Activated T-helper 1 cell treated with anti-CD3 and anti-CD28 coated beads, Interleukin-2, amount 50 U/mL, for 16 hours (primary cell): Measurements from ENCODE around the gene CDC45.

Source experiments
- DNase-seq, 2 donors: peaks; one replicate each; pipeline ENCODE4 v3.0.0-alpha.2; 2020; ENCODE audit warnings: low read depth in 1 of 2, low spot score in 1 of 2

CDC45 gene

DNA sequence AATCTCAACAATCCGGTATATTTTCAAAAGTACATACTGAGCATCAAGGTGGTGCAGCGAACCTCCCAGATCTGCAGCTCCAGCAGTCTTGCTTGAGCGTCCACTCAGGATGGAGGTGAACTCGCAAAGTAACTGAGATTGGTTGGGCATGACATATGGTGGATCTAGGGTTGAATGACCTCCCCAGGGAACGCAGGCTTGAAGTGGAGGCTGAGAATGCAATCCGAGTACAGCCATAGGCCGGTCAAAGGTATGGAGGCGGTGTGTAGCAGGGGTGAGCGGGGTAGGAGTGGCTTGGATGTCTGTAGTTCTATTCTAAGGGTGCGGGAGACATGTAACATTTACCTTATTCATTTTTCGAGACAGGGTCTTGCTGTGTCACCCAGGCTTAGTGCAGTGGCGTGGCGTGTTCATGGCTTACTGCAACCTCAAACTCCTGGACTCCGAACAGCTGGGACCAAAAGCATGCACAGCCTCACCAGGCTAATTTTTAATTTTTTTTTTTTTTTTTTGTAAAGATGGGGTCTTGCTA, 31.6 kb upstream of the CDC45 start:
- no peak for DNase-seq

DNA sequence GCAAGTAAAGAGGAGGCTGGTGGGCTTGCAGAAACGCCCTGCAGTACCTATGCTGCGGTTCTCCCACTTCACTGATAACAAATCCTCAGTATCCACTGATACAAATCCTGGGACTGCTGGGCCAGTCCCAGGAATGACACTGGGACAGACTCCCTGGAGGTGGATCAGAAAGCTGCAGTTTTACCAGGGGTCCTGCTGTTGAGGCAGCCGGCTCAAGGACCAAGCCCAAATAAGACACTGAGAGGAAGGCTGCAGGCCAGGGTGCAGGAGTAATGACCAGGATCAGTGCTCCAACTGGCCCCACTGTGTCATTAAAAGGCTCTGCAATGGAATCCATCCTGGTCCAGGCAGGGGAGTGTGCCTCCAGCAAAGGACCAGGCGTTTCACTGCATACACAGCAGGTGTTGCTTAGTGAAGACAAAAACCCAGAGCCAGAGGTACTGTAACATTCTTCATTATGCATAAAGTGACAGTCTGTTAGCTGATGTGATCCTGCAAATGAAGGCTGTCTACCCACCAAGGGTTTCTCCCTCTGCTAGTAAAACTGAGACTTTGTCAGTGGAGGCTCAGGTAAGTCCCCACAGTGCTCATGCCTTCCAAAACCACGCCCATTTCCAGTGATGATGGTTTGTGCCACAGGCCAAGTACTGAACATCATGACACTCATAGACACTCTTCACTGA, 30.8 kb upstream of the CDC45 start:
- DNase-seq, result no peak

DNA sequence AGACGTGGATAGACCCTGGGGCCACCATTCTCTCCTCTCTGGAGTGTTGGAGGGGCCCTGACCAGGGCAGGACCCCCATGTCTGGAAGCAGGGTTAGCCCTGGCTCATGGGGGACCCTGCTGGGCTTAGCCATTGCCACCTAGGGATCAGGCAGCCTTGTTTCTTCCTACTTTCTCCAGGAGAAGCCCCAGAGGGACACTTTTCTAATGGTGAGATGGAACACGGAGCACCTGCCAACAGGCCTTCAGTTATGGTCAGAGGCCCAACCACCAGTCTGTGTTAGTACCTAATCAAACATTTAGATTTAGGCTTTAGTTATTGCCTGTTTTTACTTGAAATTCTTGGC, 30.3 kb upstream of the CDC45 start:
- no peak for DNase-seq

DNA sequence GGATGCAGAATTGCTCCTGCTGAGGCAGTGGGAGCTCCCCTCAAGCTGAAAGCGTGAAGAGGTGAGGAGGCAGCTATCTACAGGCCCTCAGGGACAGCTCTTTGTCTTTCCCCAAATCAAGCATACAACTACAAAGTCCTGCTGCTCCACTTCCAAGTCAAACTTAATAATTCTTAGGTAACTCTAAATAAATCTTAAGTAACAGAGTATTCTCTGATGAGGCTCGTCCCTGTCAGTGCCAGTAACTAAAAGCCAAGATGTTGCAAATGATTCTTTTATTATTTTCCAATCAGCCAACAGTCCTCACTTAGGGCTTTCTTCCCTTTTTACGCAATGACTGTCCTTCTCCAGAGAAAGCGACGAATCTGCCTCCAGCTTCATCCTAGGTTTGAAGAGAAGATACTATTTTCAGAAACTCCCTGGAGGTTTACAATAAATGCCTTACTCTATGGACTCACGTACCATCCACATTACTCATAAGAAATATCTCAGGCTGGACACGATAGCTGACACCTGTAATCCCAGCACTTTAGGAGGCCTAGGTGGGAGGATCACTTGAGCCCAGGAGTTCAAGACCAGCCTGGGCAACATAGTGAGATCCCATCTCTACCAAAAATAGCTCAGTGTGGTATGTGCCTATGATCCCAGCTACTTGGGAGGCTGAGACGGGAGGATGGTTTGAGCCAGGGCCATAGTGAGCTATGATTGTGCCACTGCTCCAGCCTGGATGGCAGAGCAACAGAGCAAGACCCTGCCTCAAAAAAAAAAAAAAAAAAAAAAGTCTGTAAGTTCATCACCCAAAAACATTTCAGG, 29.2 kb upstream of the CDC45 start:
- DNase-seq, result no peak

DNA sequence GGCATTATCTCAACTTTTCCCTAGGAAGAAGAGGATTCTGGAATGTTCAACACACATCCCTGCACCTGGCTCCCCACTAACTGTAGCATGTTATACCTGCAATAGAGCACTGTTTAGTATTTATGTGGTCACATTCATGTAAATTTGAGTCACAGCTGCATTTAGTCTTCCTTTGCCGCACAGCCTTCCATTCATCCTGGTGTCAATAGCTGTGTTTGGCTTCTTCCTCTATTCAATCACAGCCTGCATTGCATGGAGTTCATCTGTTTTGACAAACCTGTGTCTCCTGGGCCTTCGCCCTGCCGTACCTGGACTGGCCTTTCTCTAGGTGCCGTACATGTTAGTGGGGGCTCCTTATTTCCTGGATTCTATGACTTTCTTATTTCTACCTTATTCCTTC, 28.1 kb upstream of the CDC45 start:
- no peak for DNase-seq

DNA sequence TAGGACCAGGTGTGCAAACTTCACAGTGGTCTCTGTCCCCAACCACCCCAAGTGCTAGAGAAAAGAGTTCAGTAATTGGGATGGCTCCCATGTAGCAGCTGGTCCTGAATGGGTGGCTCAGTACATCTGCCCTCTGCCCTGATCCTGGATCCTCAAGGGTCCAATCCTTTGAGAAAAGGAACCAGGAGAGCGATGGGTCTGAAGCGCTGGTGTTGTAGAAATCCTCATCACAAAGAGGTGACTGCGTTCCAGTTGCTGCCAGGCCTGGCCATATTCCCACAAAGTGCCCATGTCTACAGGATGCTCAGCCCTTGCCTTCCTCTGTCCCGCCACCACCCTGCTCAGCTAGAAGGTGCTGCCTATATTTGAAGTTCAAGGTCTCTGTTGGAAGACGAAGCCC, 26.0 kb upstream of the CDC45 start:
- DNase-seq, result no peak

DNA sequence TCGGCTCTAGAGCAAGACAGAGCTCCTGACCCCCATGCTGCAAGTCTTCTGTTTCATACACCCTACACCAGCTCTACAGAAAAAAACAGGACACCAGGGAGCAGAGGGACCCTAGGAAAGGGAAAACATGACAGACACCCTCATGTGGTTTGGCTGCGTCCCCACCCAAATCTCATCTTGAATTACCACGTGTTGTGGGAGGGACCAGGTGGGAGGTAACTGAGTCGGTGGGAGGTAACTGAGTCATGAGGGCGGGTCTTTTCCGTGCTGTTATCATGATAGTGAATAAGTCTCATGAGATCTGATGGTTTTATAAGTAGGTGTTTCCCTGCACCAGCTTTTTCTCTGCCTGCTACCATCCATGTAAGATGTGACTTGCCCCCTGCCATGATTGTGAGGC, 25.6 kb upstream of the CDC45 start:
- DNase-seq, result no peak

DNA sequence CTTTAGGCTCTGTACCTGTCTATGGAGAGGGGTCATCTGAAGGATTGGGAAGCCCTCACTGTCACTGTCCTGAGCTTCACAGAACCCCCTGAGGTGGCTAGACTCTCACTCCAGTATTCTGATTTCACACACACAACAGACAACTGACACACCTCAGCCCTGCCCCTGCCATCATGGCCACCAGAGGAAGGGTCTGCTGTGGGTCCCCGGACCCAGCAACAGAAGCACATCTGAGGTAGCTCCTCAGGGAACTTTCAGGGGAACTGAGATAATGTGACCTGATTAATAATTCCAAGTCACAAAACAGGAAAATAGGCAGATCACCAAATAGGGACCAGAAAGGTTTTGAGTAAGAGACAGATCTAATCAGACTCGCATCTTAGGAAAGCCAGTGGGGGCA, 24.7 kb upstream of the CDC45 start:
- no peak for DNase-seq

DNA sequence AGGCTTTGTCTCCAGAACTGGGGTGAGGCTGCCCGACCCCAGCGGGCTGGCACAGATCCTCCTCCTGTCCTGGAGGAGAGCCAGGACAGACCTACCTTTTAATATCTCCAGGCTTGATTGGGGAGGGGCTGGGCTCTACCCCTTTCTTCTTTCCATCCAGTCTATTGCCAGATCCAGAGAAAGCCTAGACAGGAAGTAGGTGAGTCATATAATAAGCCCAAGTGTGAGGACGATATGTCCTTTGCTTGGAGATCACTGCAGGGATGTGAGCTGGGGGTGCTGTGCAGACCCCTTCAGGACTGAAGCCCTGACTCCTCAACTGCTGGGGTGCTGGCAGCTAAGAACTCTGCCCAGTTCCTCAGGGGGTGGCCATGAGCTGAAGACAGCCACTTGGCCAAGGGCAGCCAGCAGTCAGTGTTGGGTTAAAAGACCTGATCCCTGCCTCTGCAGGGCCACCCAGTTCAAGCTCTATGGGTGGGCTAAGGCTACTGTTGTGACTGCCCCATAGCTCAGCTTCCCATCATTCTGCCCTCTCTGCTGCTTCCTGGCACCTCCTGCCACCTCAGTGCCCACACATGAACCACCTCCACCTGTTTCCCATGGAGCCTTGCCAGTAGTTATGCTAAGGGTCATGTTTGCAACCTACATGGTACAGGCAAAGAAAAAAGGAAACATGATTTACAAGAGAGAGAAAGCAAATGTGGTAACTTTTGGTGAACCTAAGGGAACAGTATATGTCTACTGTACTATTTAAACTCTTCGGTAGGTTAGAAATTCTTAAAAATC, 23.9 kb upstream of the CDC45 start:
- no peak for DNase-seq

DNA sequence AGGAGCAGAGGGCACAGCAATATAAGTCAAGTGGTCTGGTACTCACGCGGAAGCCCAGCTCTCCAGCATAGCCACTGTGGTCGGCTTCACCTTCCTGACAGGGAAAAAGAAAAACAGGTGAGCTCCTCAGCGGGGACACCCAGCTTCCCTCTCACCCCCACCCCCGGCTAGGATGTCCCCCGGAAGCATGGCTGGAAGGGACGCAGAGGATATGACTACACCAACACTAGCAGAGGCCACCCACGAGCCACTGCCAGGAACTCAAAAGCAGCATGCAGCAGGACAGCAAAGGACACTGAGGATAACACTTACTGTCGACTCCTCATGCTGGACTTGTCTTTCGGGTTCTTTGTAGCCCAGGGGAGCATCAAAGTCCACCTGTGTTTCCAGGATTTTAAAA, 23.2 kb upstream of the CDC45 start:
- DNase-seq, result no peak

DNA sequence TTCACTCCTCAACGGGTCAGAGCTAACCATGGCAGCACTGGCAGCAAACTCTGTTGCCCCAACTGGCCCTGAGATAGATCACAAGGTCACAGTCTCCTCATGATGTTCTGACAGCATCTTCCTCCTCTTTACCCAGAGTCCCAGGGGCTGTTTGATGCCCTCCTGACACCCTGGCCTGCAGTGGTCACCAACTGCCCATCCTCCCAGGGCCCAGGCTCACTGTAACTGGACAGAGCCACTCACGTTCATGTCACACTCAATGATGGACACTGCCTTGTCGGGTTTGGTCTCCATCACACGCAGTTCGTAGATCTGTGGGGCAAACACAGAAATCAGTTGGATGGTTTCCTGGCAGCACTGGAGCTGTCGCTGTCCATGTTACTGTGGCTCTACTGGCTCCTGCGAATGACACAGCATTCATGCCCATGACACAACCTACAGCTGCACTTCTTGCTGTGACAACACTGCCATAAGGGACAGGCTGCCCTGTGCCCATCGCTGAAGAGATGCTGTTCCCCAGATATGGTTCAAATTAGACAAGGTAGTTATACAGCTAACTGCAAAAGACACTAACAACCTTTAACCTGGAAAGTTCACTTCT, 21.8 kb upstream of the CDC45 start:
- no peak for DNase-seq

DNA sequence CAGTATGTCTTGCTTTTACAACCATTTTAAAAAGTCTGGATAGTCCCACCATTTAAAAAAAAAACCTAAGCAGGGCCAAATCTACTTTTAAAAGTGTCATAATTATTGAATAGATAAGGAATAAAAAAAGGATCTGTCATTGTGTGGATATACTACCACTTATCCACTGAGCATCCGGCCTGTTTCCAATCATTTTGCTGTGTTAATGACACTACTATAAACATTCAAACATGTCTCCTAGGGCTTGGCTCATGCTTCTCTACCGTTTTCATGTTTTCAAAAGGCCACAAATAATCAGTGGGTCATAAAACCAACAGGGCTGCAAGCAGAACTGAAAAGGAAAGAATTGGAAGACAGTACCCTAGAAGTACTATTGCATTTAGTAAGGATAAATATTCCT, 19.7 kb upstream of the CDC45 start:
- no peak for DNase-seq

DNA sequence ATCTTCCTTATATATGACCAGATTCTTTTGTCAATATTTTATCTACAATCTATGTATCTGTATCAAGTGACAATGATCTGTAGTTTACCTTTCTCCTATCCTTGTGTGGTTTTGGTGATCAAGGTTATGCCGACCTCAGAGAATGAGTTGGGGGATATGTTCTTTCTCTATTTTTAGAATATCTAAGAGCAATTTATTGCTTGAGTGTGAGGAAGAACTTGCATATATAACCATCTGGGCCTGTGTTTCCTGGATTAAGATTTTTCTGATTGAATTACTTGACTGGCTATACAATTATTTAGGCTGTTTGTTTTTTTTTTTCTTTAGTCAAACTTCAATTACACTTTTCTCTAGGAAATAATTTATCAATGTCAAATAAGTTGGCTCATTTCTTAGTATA, 18.2 kb upstream of the CDC45 start:
- DNase-seq, result no peak

DNA sequence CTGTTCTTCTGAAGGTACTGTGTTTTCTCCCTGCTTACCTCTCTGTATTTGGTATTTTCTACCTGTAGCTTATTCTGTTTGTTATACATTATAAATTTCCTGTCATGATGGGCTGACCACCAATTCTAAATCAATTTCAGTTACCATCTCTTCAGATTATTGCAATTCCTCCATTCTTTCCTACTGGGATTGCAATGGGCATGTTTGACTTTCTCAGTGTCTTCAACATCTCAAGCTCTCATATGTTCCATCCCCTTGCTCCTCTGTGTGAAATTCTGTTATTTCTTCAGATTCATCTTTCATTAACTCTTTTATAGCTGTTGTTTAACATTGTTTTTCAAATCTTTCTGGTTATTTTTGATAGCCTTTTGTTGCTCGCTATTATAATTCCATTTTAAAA, 16.7 kb upstream of the CDC45 start:
- DNase-seq, result no peak

DNA sequence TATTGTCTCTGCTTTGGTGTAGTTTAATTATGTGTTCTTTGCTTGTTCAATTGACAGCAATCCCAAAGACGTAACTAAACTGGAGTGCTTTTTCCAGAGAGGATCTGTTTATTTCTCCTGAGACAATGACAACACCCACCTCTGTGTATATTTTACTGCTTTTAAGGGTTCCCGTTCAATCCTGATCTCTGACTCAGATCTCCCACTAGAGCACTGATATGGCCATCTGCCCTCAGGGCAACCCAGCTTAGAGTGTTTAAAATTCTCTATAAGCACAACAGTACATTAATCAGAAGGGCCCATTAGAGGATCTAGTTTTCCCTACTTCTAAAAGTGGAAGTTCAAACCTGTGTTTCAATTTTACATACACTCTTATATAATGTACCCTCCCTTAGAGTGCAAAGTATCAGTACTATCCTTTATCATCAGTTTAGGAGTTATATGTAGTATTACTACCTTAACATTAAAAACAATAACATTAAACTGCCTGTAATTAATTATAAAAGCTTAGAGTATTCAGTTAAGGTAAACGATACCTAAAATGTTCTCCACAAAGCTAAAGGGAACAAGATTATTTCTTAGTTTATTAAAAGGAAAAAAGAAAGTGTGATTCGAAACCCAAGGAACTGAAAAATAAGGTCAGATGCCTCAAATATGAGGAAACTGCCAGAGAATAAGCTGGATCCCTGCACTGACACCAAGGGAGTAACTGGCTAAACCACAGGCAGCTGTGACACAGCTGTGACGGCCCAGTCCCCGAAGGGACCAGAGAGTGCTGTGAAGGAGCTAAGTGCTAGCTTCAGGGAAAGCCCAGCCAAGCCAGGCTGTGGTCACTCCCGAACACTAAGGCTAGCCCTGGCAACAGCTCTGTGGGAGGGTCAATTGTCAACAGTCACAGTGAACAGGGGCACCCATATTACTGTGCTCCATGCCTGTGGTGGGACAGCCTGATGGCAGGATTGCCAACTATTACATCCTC, 15.9 kb upstream of the CDC45 start:
- no peak for DNase-seq

DNA sequence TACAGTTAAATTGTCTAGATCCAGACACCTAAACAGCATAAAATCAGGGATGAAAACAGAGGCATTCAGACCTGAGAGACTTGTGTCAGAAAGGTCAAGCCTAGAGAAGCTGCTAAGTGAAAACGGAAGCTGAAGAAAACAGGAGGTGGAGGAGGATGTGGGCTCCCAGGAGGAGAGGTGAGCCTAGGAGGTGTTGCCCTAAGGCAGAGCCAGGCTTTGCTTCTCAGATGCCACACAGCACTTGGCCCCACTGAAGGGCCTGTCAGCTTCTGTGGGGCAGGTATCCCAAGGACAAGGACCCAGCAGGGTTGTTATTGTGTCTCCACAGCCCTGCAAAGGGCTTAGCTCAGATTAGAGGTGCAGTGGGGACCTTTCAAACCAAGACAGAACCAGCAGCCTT, 15.2 kb upstream of the CDC45 start:
- DNase-seq, result no peak

DNA sequence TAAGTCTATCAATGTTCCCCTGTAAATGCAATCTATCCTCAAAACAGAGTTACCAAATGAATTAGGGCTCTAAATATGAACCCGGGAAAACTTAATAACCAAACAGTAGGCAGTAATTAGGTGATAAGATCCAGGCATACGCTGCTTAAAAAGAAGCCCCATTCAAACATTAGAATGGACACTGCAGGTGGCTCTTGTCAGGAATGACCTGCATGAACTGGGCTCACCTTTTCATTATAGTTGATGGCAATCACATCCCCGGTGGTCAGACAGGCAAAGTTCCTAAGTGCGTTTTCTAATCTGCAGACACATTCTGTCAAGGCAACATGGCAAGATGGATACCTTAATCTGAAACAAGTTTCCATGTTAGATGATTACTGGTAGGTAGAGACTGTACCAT, 14.7 kb upstream of the CDC45 start:
- DNase-seq, result no peak

DNA sequence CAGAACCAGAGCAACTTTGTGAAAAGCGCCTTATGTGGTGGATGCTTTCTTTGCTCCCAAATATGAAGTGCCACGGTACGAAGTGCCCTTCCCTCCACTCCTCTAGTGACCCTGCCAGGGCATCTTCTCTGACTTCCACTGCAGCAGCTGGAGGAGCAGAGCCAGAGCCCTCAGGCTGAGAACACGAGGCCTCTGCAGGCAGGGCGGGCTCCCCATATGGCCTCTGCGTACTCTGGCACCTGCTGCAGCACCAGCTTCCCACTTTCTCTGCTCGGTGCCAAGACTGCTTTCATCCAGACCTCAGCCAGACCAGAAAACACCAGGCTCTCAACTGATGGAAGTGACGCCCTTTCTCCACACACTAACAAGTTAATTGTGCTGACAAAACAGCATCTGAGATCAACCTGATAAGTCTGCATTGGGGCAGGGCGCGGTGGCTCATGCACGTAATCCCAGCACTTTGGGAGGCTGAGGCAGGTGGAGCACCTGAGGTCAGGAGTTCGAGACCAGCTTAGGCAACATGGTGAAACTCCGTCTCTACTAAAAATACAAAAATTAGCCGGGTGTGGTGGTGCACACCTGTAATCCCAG, 13.5 kb upstream of the CDC45 start:
- DNase-seq, result no peak

DNA sequence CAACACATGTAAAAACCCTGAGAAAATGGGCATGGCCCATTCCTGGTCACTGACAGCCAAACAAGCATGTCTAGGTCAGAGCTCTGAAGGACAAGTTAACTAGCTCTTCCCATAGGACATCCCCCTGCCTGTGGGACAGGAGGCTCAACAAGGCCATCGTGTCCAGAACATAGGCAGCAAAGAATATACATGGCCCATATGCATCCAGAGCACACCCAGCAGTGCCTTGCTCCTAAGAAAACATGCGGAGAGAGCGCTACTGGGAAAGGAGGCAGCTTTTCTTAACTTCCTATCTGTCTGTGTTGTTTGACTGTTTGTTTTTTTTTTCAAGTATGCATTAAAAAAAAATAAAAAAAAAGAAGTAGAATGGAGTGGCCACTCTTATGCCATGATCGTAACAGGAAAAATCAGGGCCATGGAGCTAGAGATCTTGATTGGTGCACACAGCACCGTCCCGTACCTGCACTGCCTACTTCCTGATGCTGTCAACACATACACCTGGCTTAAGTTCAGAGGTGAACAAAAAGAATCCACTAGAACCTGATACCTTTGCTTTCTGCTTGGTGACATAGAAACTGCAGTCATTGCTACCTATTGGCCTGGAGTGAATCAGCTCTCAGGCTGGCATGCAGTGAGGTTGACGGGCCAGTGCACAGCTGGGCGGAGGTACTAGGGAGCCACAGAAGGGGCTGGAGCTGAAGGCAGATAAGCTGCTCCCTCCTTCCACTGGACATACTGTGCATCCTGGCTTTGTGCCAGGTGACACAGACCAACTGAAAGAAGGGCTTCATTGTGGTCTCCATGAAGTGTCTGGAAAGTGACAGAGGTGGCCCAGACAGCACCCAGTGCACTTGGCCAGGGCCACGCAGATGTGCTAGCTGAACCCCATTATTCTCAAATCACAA, 12.6 kb upstream of the CDC45 start:
- DNase-seq, result no peak
